Endothelial cell of umbilical vein (primary cell): ENCODE data around the gene KCNMA1. TPM values are rescaled to one million over a fixed set of nuclear protein-coding genes. Genes with fewer than 3 reads are reported as not detected.

ENCODE experiments used
- BruUV-seq: library from RNA; stranded (reverse); fragments of 400-500 nt; replicated peaks from 2 replicates; lab custom pipeline; 2021; lab: Mats Ljungman, UMichigan
- CTCF ChIA-PET: fragments of 300-600, 350-600 bp; sonication (Branson Sonifier 250); formaldehyde crosslinking; loops from one replicate; lab custom pipeline; 2021; ENCODE audit warnings: antibody characterized with exemption, inconsistent platforms; lab: Charles Lee
- POLR2A ChIA-PET: fragments of 300-600, 350-600 bp; sonication (Branson Sonifier 250); formaldehyde crosslinking; loops from one replicate; lab custom pipeline; 2021; ENCODE audit warnings: antibody characterized with exemption, inconsistent platforms; lab: Charles Lee
- DNase-seq: peaks from one replicate; pipeline ENCODE4 v3.0.0-alpha.2; 2011; ENCODE audit warnings: low read depth, low spot score
- FAIRE-seq: peaks from 2 replicates; lab custom pipeline; 2011; peaks lifted over from hg19 to GRCh38; lab: Jason Lieb, UNC
- H2AFZ ChIP-seq: 2 replicates; pipeline ENCODE4 v1.6.0; 2012; ENCODE audit warnings: low read depth, low read length, control low read depth, inconsistent platforms
- H3K27ac ChIP-seq: 2 replicates; pipeline ENCODE4 v1.5.1; 2011; ENCODE audit warnings: low read depth, mild to moderate bottlenecking, control low read depth, low read length, moderate library complexity; ENCODE audit not compliant: insufficient read depth
- H3K27me3 ChIP-seq, 2 experiments: 2 replicates each; pipeline versions ENCODE4 v1.6.0 to v1.6.1; 2011; ENCODE audit warnings: low read length in 2 of 2, mixed read lengths in 1 of 2; ENCODE audit not compliant: control insufficient read depth in 2 of 2, insufficient read depth in 2 of 2
- H3K36me3 ChIP-seq, 2 experiments: 2 replicates in 1 of 2; 3 replicates in 1 of 2; pipeline ENCODE4 v1.5.1; 2011; ENCODE audit warnings: low read length in 2 of 2, mild to moderate bottlenecking in 1 of 2, moderate library complexity in 1 of 2; ENCODE audit not compliant: control insufficient read depth in 2 of 2, insufficient read depth in 2 of 2; ENCODE audit errors: extremely low read depth in 1 of 2
- H3K4me1 ChIP-seq: 3 replicates; pipeline ENCODE4 v1.5.1; 2011; ENCODE audit warnings: mild to moderate bottlenecking, low read length; ENCODE audit not compliant: control insufficient read depth, insufficient read depth; ENCODE audit errors: extremely low read depth
- H3K4me2 ChIP-seq: 2 replicates; pipeline ENCODE4 v1.6.1; 2011; ENCODE audit warnings: low read length, control low read depth, mixed read lengths; ENCODE audit not compliant: insufficient read depth
- H3K4me3 ChIP-seq, 3 experiments: fragments of 200-600 bp in 1 of 3; sonication (generic), shearing (Covaris generic) in 1 of 3; replicated peaks in 1 of 3; 2 replicates each; pipeline ENCODE4 v1.5.1; 2011 to 2016; ENCODE audit warnings: control low read depth in 3 of 3, low read length in 3 of 3, mild to moderate bottlenecking in 2 of 3, inconsistent platforms in 1 of 3, low read depth in 1 of 3, moderate library complexity in 1 of 3; ENCODE audit not compliant: insufficient read depth in 1 of 3
- H3K79me2 ChIP-seq: 2 replicates; pipeline ENCODE4 v1.6.0; 2012; ENCODE audit warnings: low read length, inconsistent platforms; ENCODE audit not compliant: control insufficient read depth, insufficient read depth
- H3K9ac ChIP-seq: replicated peaks from 2 replicates; pipeline ENCODE3; 2011; ENCODE audit warnings: low read length, control low read depth; ENCODE audit not compliant: insufficient read depth; ENCODE audit errors: extremely low read depth
- H3K9me1 ChIP-seq: replicated peaks from 3 replicates; pipeline ENCODE4 v1.6.0; 2011; ENCODE audit warnings: mild to moderate bottlenecking, low read length; ENCODE audit not compliant: control insufficient read depth, insufficient read depth; ENCODE audit errors: extremely low read depth
- H3K9me3 ChIP-seq: replicated peaks from 2 replicates; pipeline ENCODE4 v1.5.1; 2012; ENCODE audit warnings: low read length, inconsistent platforms; ENCODE audit not compliant: control insufficient read depth, insufficient read depth
- H4K20me1 ChIP-seq: replicated peaks from 2 replicates; pipeline ENCODE3; 2011; ENCODE audit warnings: mild to moderate bottlenecking, low read length; ENCODE audit not compliant: control insufficient read depth, insufficient read depth; ENCODE audit errors: extremely low read depth
- EZH2 ChIP-seq: IDR thresholded peaks from 2 replicates; pipeline ENCODE4 v1.6.1; 2012; ENCODE audit warnings: borderline replicate concordance, low read depth, mild to moderate bottlenecking, moderate library complexity, low read length, inconsistent platforms; ENCODE audit not compliant: severe bottlenecking
- FOS ChIP-seq: IDR thresholded peaks from 2 replicates; pipeline ENCODE4 v1.6.1; 2011; ENCODE audit warnings: mild to moderate bottlenecking, low read length, moderate library complexity, borderline replicate concordance; ENCODE audit not compliant: insufficient read depth
- GATA2 ChIP-seq: IDR thresholded peaks from 2 replicates; pipeline ENCODE4 v1.7.0; 2011; ENCODE audit warnings: low read depth, mild to moderate bottlenecking, moderate library complexity, mixed read lengths, low read length; ENCODE audit not compliant: insufficient read length, insufficient read depth
- JUN ChIP-seq: IDR thresholded peaks from 2 replicates; pipeline ENCODE4 v1.6.1; 2011; ENCODE audit warnings: borderline replicate concordance, low read depth; ENCODE audit not compliant: insufficient read length, insufficient read depth
- MYC ChIP-seq: IDR thresholded peaks from one replicate; pipeline ENCODE4 v1.6.1; 2011; ENCODE audit warnings: mild to moderate bottlenecking, low read depth, low read length
- POLR2A ChIP-seq: IDR thresholded peaks from 2 replicates; pipeline ENCODE4 v1.6.1; 2012; ENCODE audit warnings: low read depth, mild to moderate bottlenecking, control low read depth, low read length
- POLR2AphosphoS5 ChIP-seq: IDR thresholded peaks from 2 replicates; pipeline ENCODE4 v1.6.1; 2012; ENCODE audit warnings: low read depth, mild to moderate bottlenecking, control low read depth, low read length, moderate library complexity; ENCODE audit not compliant: insufficient read depth
- dilution Hi-C: fragments of 300-500 bp; cut with MboI; formaldehyde crosslinking; loops from one replicate; pipeline ENCODE4 v1.15.0; 2019; ENCODE audit warnings: low sequenced_read_pairs; ENCODE audit not compliant: extremely low pct_ligation_motif_present
- intact Hi-C: fragments of 100-400 bp; cut with micrococcal nuclease; formaldehyde crosslinking; loops from one replicate; pipeline ENCODE4 v1.10.0; 2022
- polyA plus RNA-seq, 4 experiments: library from polyadenylated mRNA; depleted of rRNA in 3 of 4; stranded (reverse) in 3 of 4; unstranded in 1 of 4; fragments of >200 nt; gene quantifications; 2 replicates each; pipeline versions ENCODE4 v1.2.1 to v1.2.3, GENCODE V29; 2011 to 2012; ENCODE audit warnings: missing spikeins in 1 of 4
- total RNA-seq: library from RNA; stranded (reverse); gene quantifications from 2 replicates; pipeline ENCODE4 v1.2.3, GENCODE V29; 2021
- TF ChIP-seq, protein P1 (sequence below): IDR thresholded peaks from 2 replicates; pipeline ENCODE4 v1.6.1; 2011; ENCODE audit not compliant: insufficient read depth, insufficient read length
- TF ChIP-seq, protein P2 (sequence below), 2 donors: IDR thresholded peaks; 1 replicate in 1 of 2; 2 replicates in 1 of 2; pipeline ENCODE4 v1.5.1; 2011; ENCODE audit warnings: low read length in 2 of 2, mild to moderate bottlenecking in 2 of 2, moderate library complexity in 2 of 2, control low read depth in 1 of 2, inconsistent platforms in 1 of 2, low read depth in 1 of 2; ENCODE audit not compliant: insufficient read depth in 1 of 2; ENCODE audit errors: extremely low read depth in 1 of 2

KCNMA1 gene
- total and polyA plus RNA-seq, 2 donors (not counting 3 experiments of a cell fraction or from before 2014, with no cell fraction given), result 0.10 to 0.82 TPM

DNA sequence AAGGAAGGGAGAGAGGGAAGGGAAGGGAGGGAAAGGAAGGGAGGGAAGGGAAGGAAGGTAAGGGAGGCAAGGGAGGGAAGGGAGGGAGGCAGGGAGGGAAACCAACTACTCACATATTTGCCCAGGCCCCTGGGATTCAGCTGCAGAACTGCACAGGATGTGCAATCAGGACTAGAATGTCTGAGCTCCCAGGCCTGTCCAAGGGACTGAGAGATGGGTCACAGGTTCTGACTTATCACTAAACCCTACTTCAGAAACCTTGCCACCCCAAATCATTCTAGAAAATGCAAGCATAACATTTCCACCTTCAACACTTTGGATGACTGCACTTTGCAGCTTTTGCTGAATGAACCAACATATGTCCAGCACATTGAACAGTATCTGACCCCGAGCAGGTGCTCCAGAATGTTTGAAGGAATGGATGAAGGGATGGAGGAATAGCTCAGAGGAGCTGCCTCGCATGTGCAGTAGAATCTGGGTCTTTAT lies 245.3 kb downstream of the KCNMA1 start:
- H3K9ac ChIP-seq, result peak overlapping the region; percentile 47
- TF ChIP-seq, protein P1, sequence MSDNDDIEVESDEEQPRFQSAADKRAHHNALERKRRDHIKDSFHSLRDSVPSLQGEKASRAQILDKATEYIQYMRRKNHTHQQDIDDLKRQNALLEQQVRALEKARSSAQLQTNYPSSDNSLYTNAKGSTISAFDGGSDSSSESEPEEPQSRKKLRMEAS, result peak; percentile 1
- TF ChIP-seq POLR2AphosphoS5 (peak; percentile 13), POLR2A (no peak), MYC (no peak), GATA2 (no peak), JUN (no peak), EZH2 (no peak), FOS (no peak)
- TF ChIP-seq, protein P2, sequence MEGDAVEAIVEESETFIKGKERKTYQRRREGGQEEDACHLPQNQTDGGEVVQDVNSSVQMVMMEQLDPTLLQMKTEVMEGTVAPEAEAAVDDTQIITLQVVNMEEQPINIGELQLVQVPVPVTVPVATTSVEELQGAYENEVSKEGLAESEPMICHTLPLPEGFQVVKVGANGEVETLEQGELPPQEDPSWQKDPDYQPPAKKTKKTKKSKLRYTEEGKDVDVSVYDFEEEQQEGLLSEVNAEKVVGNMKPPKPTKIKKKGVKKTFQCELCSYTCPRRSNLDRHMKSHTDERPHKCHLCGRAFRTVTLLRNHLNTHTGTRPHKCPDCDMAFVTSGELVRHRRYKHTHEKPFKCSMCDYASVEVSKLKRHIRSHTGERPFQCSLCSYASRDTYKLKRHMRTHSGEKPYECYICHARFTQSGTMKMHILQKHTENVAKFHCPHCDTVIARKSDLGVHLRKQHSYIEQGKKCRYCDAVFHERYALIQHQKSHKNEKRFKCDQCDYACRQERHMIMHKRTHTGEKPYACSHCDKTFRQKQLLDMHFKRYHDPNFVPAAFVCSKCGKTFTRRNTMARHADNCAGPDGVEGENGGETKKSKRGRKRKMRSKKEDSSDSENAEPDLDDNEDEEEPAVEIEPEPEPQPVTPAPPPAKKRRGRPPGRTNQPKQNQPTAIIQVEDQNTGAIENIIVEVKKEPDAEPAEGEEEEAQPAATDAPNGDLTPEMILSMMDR (IDR thresholded peaks at IDR 0.05; ENCODE audit: extremely low read depth in 1 of 2, insufficient read depth in 1 of 2, low read depth in 1 of 2, low read length in 2 of 2), result no peak
- no peaks in the 10 kb centered on the region for H3K9me1 ChIP-seq
- no peaks in the 10 kb centered on the region for H3K79me2 ChIP-seq
- ChIA-PET CTCF (interaction anchor here (0.7 to 3.4 kb wide), 30 partner anchors 10 to 364 kb away, joined by 3 to 27 read pairs (median 4); partner anchors contain the start of gene KCNMA1), POLR2A (interaction anchor here (0.6 kb wide), 1 partner anchor 41 kb away, joined by 3 read pairs; no protein-coding TSS in a partner anchor)
- peak overlapping the region; percentile 90 for H3K27ac ChIP-seq
- no peak overlapping the region for H3K4me3 ChIP-seq
- no peaks in the 10 kb centered on the region for H3K27me3 ChIP-seq
- peak overlapping the region; percentile 57 for H3K4me2 ChIP-seq
- peaks cover 43% of the 10 kb centered on the region for H3K4me1 ChIP-seq
- H3K9me3 ChIP-seq, result no peaks in the 10 kb centered on the region
- intact Hi-C loops (loop anchor here (1.0 to 5.0 kb wide), 9 partner anchors 42 to 365 kb away; no protein-coding TSS in a partner anchor), dilution Hi-C loops (no loop called here)
- TSS peak; percentile 69 for BruUV-seq
- no peaks in the 10 kb centered on the region for H4K20me1 ChIP-seq
- H3K36me3 ChIP-seq, result no peaks in the 10 kb centered on the region
- DNase-seq (no peak), FAIRE-seq (no peak)
- no peak overlapping the region for H2AFZ ChIP-seq
